ENCODE measurements around the gene SPIB. TPM values are rescaled to one million over a fixed set of nuclear protein-coding genes. Genes with fewer than 3 reads are reported as not detected.
A peak's percentile ranks its signal among the peaks of the same experiment; 100 is the strongest.
"Not testable (repeated sequence)": the region's sequence is repeated elsewhere in the genome, so short reads cannot be mapped to it uniquely, and the experiment has no call there.

Gene SPIB
- total RNA-seq, 1 donor from 2014 or later: 0.12 TPM

DNA sequence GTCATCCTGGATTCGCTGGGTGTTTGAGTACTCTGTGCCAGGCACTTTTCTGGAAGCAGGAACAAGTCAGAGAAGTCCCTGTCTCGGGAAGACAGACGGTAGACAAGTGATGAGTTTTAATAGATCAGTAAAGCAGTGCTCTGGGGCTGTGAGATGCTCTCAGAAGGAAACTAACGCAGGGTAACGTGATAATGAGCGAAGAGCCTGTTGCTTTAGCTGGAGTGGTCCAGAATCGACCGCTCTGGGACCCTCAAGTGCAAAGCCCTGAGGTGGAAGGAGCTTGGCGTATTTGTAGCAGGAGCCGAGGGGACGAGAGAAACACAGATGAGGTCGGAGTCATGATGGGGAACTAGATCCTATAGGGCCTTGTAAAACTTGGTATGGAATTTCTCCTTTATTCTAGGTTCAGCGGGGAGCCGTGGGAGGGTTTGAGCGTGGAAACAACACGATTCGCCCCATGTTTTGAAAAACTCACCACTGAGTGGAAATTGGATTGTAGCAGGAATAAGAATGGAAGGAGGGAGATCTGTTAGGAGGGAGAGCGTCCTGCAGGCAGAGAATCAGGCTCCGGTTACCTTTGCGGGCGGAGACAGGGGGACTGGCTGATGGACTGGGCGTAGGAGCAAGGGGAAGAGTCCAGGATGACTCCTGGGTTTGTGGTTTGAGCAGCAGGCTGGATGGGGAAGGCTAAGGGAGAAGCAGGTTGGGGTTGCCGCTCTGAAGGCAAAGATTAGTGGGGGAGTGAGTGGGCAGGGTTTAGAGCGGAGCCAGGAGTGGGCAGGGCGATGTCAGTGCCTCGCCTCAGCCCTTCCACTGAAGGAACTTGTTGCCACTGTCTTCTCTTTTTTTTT lies 33.8 kb upstream of the SPIB start:
- Histone ChIP-seq H3K4me1 (peaks cover 38% of the 10 kb centered on the region), H3K27ac (peak overlapping the region; percentile 79), H3K4me3 (peak overlapping the region; percentile 68), H3K9me3 (no peaks in the 10 kb centered on the region), H3K36me3 (peaks cover 33% of the 10 kb centered on the region), H3K27me3 (ENCODE audit: low read depth) (no peaks in the 10 kb centered on the region)
- intact Hi-C loops (cut with DNase I): no loop called here
- DNase-seq: no peak
- TF ChIP-seq, protein P1, sequence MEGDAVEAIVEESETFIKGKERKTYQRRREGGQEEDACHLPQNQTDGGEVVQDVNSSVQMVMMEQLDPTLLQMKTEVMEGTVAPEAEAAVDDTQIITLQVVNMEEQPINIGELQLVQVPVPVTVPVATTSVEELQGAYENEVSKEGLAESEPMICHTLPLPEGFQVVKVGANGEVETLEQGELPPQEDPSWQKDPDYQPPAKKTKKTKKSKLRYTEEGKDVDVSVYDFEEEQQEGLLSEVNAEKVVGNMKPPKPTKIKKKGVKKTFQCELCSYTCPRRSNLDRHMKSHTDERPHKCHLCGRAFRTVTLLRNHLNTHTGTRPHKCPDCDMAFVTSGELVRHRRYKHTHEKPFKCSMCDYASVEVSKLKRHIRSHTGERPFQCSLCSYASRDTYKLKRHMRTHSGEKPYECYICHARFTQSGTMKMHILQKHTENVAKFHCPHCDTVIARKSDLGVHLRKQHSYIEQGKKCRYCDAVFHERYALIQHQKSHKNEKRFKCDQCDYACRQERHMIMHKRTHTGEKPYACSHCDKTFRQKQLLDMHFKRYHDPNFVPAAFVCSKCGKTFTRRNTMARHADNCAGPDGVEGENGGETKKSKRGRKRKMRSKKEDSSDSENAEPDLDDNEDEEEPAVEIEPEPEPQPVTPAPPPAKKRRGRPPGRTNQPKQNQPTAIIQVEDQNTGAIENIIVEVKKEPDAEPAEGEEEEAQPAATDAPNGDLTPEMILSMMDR (IDR thresholded peaks at IDR 0.05): no peak
- ATAC-seq: no peak

DNA sequence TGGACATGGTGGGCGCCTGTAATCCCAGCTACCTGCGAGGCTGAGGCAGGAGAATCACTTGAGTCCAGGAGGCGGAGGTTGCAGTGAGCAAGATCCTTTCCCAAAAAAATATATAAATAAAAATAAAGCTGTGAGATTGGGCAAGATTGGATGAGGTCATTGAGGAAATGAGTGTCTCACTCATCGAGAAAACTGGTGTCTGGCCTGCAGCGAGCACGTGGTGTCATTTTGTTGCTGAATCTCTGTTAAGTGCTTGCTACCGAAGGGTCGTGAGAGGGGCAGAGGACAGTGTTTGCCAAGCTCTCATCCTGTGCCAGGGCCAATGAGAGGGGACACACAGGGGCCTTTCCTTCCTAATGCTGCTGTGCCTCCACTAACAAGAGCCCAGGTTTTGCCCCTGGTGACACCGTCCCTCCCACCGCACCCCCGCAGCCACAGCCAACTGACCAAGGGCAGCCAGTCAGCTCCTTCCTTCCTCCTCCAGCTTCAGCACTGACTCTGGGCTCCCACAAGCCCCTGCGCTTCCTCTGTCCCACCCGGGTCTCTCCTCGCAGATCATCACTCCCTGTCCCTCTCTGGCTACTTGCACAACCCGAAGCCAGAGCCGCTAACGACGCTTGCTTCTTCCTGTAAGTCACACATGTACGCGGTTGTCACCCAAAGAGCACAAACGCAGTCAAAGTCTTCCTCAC lies 31.4 kb upstream of the SPIB start:
- H3K4me1 ChIP-seq: peaks cover 28% of the 10 kb centered on the region
- H3K27ac ChIP-seq: peak overlapping the region; percentile 56
- ATAC-seq: no peak
- H3K36me3 ChIP-seq: peaks cover 8% of the 10 kb centered on the region
- H3K9me3 ChIP-seq: no peaks in the 10 kb centered on the region
- peak; percentile 80 for DNase-seq
- no peaks in the 10 kb centered on the region for H3K27me3 ChIP-seq (ENCODE audit: low read depth)
- intact Hi-C loops (cut with DNase I): no loop called here
- H3K4me3 ChIP-seq: peak overlapping the region; percentile 16
- TF ChIP-seq, protein P1 (IDR thresholded peaks at IDR 0.05): no peak

DNA sequence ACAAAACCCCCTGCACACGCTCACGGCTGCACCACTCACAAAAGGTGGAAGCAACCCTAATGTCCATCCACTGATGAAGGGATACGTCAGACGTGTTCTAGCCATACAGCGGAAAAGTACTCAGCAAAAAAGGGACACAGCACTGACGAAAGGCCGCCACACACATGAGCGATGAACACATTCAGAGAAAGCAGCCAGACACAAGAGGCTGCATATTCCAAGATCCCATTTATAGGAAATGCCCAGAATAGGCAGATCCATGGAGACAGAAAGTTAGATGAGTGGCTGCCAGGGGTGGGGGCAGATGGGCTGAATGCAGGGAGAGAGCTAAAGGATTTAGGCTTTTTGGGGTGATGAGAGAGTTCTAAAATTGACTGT lies 30.9 kb upstream of the SPIB start:
- ATAC-seq (no peak), DNase-seq (no peak)
- TF ChIP-seq, protein P1 (IDR thresholded peaks at IDR 0.05): no peak
- peaks cover 3% of the 10 kb centered on the region for H3K36me3 ChIP-seq
- H3K27me3 ChIP-seq (ENCODE audit: low read depth): no peaks in the 10 kb centered on the region
- intact Hi-C loops (cut with DNase I): no loop called here
- H3K27ac ChIP-seq: peak overlapping the region; percentile 56
- peak overlapping the region; percentile 16 for H3K4me3 ChIP-seq
- peaks cover 27% of the 10 kb centered on the region for H3K4me1 ChIP-seq
- H3K9me3 ChIP-seq: no peaks in the 10 kb centered on the region

DNA sequence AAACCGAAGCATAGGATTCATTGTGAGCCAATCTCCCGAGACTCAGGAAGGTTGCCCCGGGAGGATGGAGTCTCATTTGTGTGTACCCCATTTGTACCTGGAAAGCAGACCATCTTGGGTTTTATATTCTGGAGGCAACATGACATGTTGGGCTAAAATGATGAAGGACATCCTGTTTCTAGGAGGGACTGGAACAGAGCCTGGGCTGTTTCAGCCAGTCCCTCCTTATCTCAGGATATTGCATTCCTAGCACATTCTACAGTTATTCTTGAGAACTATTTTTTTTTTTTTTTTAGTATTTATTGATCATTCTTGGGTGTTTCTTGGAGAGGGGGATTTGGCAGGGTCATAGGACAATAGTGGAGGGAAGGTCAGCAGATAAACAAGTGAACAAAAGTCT lies 28.4 kb upstream of the SPIB start:
- intact Hi-C loops (cut with DNase I); DNase-seq; H3K9me3 ChIP-seq; H3K27me3 ChIP-seq (ENCODE audit: low read depth); H3K4me3 ChIP-seq; H3K36me3 ChIP-seq: not testable (repeated sequence)
- peaks cover 10% of the 10 kb centered on the region for H3K4me1 ChIP-seq
- peak overlapping the region; percentile 58 for H3K27ac ChIP-seq
- ATAC-seq: peak; percentile 57 to 59

DNA sequence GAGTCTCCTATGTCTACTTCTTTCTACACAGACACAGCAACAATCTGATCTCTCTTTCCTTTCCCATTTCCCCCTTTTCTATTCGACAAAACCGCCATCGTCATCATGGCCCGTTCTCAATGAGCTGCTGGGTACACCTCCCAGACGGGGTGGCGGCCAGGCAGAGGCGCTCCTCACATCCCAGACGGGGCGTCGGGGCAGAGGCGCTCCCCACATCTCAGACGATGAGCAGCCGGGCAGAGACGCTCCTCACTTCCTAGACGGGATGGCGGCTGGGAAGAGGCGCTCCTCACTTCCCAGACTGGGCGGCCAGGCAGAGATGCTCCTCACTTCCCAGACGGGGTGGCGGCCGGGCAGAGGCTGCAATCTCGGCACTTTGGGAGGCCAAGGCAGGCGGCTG lies 27.8 kb upstream of the SPIB start:
- H3K36me3 ChIP-seq; H3K4me1 ChIP-seq; H3K27me3 ChIP-seq (ENCODE audit: low read depth); H3K4me3 ChIP-seq; DNase-seq; H3K9me3 ChIP-seq; intact Hi-C loops (cut with DNase I); H3K27ac ChIP-seq; ATAC-seq: not testable (repeated sequence)

- DNase-seq: no peak
- H3K4me3 ChIP-seq: no peak overlapping the region
- H3K27ac ChIP-seq: no peak overlapping the region
- no peaks in the 10 kb centered on the region for H3K36me3 ChIP-seq
- H3K4me1 ChIP-seq: no peaks in the 10 kb centered on the region
- intact Hi-C loops (cut with DNase I): no loop called here
- TF ChIP-seq, protein P1 (IDR thresholded peaks at IDR 0.05): no peak
- H3K9me3 ChIP-seq: no peaks in the 10 kb centered on the region
- H3K27me3 ChIP-seq (ENCODE audit: low read depth): no peaks in the 10 kb centered on the region
- ATAC-seq: no peak
These were observed 26.0 kb upstream of the SPIB start for GRCh38 chr19:50392759-50393158.
